ENCODE data around the gene CP. TPM values are rescaled to one million over a fixed set of nuclear protein-coding genes. Genes with fewer than 3 reads are reported as not detected.
"Not testable (repeated sequence)": the region's sequence is repeated elsewhere in the genome, so short reads cannot be mapped to it uniquely, and the experiment has no call there.

Gene CP
- total RNA-seq, result not detected in 2 replicates

DNA sequence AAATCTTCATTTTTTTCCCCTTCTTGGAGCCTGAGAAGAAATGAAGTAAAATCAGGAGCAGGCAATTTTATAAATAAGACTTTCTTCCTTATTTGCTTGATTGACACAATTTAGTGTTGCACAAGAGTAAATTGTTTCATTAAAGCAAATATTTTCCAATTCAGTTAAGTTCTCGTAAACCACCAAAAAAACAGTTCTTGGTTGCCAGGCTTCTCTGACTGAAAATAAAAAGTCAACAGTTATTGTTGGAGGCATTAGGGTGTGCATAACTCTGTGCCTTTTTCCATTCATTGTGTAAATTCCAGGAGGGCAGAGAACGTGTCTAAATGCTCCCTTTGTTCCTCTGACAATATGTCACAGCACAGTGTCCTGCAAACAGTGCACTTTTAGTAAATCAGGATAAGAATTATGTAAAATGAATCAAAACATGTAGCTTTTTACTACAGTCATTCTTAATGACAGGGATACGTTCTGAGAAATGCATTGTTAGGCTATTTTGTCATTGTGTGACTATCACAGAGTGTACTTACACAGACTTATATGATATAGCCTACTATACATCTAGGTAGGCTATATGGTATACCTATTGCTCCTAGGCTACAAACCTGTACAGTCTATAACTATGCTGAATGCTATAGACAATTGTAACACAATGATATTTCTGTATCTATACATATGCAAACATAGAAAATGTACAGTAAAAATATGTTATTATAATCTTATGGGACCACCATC is at the start of gene CP:
CP (minus strand) TSS at position 47 of the 735 bp plus-strand sequence; CDS start at position 10, 37 bp downstream.
- intact Hi-C loops (cut with micrococcal nuclease), result no loop called here

DNA sequence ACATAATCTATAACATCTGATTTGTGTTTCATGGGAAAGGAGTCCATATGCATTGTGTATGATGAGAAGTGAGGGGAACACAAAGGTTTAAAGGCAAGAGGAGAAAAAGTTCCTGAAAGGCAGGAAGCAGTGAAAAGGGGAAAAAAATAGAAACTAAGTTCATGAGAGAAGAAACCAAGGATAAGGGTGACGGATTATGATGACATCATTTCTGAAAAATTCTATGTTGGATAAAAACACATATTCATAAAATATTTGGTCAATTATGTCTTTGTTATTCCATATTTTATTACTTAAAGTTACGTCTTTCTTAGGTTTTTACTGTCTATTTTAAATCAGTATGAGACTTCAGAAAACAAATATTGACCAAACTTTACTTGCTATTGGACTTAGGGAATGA is 48.6 kb upstream of the CP start:
- intact Hi-C loops (cut with micrococcal nuclease), result loop anchor here (5.0 kb wide), 1 partner anchor 68 kb away; no protein-coding TSS in a partner anchor

DNA sequence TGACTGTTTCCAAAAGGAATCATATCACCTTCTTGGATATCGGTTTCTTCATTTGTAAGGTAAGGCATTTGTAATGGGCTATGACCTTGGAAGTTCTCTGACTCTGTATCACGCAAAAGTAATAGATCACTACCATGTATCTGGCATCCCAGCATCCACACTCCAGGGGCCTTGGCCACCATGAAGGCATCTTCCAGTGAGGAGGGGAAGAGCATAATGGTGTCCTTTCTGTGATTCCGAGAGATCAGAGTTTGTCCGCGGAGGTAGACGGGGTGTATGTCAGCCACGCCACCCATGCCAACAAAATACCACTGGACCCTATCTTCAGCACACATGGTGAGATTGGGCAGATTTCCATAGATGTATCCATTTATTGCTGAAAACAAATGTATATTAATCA is 48.1 kb upstream of the CP start:
- intact Hi-C loops (cut with micrococcal nuclease), result loop anchor here (5.0 kb wide), 1 partner anchor 67 kb away; no protein-coding TSS in a partner anchor

DNA sequence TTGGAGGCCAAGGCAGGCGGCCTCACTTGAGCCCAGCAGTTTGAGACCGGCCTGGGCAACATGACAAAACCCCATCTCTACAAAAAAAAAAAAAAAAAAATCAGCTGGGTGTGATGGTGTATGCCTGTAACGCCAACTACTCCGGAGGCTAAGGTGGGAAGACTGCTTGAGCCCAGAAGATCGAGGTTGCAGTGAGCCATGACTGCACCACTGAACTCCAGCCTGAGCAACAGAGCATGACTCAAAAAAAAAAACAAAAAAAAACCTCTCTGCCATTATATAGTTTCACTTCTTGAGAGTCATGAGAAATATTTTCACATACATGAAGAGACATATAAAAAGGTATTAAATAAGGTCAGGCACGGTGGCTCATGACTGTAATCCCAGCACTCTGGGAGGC is 45.9 kb upstream of the CP start:
- intact Hi-C loops (cut with micrococcal nuclease), result no loop called here

DNA sequence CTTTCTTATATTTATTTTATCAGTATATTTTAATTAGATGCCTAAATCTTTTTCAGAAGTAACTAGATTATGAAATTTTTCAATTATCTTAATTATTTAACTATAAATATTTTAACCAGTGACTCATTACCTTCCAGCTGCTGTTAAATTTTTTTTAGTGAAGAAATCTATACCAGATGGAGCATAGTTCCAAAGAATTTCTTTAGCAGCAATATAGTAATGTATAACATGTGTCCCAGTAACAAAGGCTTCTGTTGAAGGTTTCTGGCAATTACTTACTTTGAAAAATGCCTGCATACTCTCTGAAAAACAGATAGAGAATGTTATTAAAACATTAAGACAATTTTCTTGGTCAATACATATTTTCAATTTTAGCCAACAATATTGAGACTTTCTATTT is 45.1 kb upstream of the CP start:
- intact Hi-C loops (cut with micrococcal nuclease), result no loop called here

DNA sequence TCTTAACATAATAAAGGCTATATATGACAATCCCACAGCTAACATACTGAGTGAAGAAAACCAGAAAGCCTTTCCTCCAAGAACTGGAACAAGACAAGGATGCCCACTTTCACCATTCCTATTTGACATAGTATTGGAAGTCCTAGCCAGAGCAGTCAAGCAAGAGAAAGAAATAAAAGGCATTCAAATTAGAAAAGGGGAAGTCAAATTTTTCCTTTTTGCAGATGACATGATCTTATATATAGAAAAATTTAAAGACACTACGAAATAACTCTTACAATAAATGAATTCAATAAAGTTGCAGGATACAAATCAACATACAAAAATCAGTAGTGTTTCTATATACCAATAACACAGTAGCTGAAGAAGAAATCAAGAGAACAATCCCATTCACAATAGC is 42.2 kb upstream of the CP start:
- intact Hi-C loops (cut with micrococcal nuclease), result no loop called here

DNA sequence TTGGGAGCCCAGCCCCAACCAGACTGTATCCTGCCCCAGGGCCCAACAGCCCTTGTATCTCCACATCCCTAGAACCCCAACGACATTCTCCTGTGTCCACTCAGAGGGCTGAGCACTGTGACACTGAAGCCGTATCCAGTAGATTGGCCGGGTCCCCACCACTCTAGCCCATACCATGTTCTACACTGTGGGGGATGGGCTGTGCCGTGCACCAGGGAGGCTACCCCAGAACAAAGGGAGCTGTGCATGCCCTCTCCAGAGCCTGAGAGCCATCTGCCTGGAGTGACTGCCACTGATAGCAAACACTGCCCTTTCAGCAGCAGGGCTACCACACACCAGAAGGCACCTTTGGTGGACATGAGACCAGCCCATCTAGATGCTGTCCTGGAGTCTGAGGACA is 37.1 kb upstream of the CP start:
- intact Hi-C loops (cut with micrococcal nuclease), result no loop called here

DNA sequence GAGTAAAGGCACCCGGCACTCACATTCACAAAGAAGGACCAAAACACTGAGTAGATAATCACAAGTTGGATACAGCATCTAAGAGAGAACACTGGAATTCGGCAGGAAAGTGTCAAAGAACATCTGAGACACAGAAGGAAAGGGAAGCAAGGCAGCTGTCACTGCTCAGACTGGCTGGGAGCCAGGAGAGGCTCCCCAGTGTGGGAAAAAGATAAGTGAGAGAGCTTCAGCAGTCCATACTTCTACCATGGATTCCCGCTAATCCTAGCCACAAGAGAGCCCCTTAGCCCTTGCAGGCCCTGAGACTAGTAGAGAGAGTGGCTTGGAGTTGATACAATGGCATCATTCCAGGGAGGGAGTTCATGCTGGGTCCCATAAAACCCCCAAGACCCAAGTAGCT is 36.7 kb upstream of the CP start:
- intact Hi-C loops (cut with micrococcal nuclease), result no loop called here

DNA sequence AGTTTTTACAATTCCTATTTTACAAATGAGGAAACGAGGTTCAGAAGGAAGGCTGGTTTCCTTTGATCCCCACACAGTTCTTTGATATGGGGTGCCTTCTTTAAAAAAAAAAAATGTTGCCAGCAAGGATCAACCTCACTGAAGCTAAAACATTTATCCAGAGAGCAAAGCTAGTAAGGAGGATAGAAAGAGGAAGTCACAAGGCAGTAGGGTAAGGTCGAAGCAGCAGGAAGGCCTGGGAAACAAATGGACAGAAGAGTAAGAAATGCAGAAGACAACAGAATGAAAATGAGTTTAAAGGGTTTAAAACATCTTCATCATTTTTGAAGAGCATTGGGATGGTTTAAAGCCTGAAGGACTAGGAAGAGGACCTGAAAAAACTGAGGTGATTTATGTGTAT is 30.6 kb upstream of the CP start:
- intact Hi-C loops (cut with micrococcal nuclease), result no loop called here

DNA sequence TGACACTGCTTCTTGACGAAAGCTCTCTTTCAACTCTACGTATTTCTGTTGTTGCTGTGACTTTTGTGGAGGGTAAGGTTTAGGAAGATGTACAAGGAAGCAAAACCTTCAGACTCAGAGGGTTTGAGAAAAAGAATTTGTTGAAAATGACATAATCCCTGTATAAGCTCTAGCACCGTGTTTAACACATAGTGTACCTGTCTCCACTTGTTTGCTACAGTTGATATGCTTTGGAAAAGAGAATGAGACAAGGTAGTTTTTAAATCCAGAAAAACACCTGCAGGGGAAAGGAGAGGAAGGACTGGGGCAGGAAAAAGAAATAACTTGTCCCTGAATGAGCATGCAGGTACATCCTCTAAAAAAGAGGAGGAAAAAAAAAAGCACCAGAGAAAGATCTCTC is 29.6 kb upstream of the CP start:
- intact Hi-C loops (cut with micrococcal nuclease), result no loop called here

DNA sequence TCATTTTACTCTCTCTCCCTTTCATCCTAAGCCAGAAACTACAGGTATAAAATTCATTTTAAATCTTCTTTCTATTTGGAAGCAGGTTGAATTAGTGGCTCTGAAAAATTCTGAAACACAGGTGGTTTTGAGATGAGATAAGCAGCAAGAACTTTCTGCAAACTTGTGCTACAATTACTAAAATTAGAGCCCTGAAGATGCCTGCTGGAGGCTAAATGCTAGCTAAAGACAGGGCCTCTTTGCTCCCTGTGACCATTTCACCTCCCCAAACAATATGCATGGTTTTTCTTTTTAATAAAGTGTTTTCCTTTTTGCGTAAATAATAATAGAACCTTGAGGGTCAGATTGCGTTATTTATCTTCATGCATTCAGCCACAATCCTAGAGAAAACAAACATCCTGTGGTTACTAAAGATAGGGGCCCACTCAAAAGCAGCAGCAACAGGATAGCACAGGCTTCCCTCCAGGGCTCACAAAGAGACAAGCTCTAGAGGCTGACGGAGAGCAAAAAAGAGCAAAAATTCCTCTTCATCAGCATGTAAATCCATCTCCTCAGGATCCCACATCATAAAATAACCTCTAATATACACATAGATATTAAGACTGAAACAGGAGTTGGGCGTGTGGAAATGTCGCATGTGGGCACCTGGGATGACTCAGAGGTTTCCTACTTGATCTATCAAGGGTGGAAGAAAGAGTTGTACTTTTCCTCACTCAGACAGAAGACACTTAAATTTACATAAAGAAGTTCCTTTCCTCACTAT is 26.5 kb upstream of the CP start:
- intact Hi-C loops (cut with micrococcal nuclease), result no loop called here

DNA sequence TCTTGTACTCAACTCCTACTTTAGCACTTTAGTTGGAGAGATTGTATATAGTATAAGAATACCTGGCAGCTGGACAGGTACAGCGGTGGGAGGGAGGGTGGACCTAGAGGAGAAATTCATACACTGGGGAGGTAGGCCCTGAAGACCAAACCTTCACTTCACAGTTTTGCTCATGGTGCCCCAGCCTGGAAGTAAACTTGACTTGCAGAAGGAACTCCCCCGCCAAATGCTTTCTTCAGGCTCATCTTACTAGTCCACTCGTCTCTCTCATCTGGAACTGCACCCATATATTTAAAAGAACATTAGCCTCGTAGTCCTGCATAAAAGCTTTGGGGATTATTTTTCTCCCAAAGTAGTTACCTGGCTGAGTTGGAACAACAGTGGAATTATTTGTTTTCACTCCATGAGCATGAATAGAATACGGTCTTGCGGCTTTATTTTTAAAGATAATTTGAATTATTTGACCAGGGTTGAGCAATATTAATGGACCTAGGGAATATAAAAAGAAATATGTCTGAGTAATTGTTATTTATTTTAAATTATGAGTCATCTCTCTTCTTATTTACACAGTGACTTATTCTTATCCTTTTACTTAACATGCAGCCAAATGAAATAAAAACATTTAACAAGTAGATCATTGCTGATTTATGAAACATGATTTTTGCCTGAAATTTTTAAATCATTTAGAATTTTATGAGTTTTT is 25.5 kb upstream of the CP start:
- intact Hi-C loops (cut with micrococcal nuclease), result no loop called here

DNA sequence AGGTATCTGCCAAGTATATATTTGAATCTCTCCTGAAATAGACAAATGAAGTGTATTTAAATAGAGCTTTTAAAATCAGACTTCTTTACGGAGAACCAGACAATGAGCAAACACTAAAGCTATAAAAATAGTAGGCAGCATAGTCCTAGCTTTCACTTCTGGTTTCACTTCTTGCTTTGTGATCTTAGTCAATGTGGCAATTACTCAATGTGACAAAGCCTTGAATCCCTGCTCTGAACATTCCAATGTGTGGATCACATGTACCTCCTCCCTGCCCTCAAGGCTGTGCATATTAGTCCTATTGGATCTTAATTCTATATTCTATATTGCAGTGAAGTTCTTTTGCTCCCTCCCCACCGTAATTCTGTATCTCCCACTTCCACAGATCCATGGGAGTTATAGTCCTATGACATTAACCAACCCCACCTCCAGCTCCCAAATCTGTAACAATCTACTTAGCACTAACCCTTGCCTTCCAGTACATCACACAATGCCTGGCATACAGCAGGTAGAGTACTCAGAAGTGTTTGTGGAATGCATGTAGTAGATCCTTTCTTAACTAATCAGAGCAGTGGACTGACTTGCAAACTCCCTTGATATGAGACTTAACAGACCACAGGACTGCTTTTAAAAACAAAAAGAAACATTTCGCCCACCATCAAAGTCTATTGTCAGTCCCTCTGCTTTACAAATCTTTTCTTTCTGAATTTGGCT is 24.3 kb upstream of the CP start:
- intact Hi-C loops (cut with micrococcal nuclease), result loop anchor here (2.0 kb wide), 1 partner anchor 21 kb away; no protein-coding TSS in a partner anchor

DNA sequence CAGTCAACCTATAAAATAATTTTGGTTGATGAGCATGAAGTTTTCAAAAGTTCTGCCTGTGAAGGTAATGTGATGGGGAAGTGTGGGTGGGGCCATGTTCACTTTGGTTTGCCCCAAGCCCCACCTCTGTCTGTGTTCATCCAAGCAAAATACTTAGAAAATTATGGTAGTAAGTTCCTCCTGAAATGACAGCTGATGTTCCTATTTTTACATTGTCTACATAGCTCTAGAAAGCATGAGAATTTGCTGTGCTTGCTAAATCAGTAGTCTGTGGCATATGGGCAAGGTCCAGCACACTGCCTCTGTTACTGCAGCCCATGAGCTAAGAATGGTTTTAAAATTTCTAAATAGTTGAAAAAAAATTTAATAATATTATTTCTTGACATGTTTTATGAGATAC is 21.9 kb upstream of the CP start:
- intact Hi-C loops (cut with micrococcal nuclease), result no loop called here

DNA sequence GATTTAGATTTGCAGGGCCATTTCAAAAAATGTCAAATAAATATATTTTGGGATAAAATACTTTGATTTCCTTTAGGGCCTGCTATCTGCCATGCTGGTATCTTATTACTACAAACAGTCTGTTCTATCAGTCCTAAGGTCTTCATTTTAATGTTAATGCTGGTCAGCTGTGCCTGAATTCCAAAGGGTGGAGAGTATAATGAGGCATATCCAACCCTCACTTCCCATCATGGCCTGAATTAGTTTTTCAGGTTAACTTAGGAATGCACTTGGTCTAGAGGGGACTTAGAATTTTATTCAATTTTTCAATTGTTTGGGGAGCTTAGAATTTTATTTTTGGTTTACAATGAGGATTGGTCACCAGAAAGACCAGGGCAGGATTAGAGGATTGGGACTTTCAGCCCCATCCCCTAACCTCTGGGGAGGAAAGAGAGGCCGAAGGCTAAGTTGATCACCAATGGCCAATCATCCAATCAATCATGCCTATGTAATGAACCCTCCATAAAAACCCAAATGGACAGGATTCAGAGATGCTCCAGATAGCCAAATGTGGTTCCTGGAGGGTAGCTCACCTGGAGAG is 17.8 kb upstream of the CP start:
- intact Hi-C loops (cut with micrococcal nuclease), result no loop called here

DNA sequence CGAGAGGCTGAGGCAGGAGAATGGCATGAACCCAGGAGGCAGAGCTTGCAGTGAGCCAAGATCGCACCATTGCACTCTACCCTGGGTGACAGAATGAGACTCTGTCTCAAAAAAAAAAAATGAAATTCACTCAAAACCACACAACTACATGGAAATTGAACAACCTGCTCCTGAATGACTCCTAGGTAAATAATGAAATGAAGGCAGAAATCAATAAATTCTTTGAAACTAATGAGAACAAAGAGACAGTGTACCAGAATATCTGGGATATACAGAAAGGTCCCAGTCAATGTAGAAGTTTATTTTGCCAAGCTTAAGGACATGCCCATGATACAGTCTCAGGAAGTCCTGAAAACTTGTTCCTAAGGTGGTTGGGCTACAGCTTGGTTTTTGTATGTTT is 16.6 kb upstream of the CP start:
- intact Hi-C loops (cut with micrococcal nuclease), result not testable (repeated sequence)

DNA sequence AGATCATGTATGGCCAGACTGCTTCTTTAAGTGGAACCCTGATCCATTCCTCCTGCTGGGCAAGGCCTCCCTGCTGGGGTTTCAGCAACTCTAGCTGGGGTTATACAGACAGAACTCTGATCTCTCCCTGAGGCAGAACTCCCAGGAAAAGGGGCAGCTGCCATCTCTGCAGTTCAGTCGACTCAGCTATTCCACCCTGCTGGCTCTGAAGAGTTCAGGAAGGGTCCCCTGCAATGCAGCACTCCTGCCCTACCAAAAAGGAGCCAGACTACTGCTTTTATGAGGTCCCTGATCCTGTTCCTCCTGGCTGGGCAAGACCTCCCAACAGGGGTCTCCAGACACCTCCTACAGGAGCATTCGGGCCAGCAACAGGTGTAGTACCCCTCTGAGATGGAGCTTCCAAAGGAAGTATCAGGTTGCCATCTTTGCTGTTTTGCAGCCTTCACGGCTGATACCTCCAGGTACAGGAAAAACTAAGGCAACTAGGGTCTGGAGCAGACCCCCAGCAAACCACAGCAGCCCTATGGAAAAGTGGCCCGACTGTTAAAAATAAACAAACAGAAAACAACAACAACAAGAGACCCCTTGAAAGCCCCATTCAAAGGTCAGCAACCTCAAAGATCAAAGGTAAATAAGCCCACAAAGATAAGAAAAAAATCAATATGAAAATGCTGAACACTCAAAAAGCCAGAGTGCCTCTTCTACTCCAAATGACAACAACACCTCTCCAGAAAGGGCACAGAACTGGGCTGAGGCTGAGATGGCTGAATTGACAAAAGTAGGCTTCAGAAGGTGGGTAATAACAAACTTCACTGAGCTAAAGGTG is 14.2 kb upstream of the CP start:
- intact Hi-C loops (cut with micrococcal nuclease), result no loop called here

DNA sequence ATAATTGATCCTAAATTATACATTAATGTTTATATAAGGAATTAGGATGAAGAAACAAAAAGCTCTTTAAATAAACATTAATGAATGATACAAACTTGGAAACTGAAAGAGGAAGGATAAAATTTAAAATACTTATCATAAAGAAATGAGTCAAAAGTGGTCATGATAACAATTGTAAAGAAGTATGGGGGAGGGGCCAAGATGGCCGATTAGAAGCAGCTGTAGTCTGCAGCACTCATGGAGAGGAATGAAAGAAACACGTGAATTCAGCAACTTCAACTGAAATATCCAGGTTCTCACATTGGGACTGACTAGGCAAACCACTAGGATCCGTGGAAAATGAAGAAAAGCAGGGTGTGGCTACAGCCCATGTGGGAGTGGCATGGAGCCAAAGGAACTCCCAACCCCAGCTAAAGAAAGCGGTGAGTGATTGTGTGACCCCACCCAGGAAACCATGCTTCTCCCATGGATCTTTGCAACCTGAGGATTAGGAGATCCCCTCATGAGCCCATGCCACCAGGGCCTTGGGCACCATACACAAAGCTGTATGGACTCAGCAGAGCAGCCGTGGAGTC is 13.1 kb upstream of the CP start:
- intact Hi-C loops (cut with micrococcal nuclease), result no loop called here

DNA sequence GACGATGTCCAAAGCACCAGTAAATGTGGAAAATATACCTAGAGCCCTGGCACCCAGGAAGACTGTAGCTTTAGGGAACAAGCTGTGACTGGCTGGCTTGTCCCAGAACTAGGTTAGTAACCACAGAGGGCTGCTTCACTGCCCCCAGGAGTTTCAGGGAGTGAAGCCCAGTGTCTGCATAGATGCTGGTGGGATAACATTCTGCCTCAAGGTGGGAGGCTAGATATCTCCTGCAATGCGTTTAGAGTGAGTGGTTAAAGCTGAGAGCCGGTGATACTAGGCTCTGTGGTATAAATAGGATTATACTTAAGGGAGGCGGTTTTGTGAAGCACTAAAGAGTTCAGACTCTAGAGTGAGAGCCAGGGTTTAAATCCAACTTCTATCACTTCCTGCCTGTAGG is 11.7 kb upstream of the CP start:
- intact Hi-C loops (cut with micrococcal nuclease), result no loop called here

DNA sequence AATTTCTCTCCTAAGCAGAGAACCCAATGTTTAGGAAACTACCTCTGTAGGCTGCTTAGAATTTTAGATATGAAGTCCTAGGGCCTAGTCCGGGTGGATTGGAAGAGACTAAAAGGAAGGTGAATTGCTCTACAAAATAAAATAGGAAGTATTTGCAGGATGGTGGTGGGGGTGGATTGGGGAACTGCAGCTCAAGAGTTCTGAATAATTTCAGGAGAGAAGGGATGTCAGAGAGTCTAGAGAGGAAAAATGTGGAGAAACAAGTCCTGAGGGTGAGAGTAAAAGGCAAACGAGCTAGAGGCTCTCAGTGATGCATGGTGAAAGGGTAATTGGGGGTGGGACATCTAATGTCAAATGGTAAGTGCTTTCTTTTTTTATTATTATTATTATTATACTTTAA is 10.2 kb upstream of the CP start:
- intact Hi-C loops (cut with micrococcal nuclease), result no loop called here

Measured in T-helper 2 cell treated with Interferon-gamma antibody and Interleukin-4, amounts not matched to agents 100 ng/mL and 5 ng/mL, for 36 hours (primary cell).